Measurements from ENCODE around the gene CPEB3. TPM values are rescaled to one million over a fixed set of nuclear protein-coding genes. Genes with fewer than 3 reads are reported as not detected.
"Not testable (repeated sequence)": the region's sequence is repeated elsewhere in the genome, so short reads cannot be mapped to it uniquely, and the experiment has no call there.

CPEB3 gene
- total RNA-seq, 2 experiments from 2014 or later = 1.0 to 1.3 TPM

DNA sequence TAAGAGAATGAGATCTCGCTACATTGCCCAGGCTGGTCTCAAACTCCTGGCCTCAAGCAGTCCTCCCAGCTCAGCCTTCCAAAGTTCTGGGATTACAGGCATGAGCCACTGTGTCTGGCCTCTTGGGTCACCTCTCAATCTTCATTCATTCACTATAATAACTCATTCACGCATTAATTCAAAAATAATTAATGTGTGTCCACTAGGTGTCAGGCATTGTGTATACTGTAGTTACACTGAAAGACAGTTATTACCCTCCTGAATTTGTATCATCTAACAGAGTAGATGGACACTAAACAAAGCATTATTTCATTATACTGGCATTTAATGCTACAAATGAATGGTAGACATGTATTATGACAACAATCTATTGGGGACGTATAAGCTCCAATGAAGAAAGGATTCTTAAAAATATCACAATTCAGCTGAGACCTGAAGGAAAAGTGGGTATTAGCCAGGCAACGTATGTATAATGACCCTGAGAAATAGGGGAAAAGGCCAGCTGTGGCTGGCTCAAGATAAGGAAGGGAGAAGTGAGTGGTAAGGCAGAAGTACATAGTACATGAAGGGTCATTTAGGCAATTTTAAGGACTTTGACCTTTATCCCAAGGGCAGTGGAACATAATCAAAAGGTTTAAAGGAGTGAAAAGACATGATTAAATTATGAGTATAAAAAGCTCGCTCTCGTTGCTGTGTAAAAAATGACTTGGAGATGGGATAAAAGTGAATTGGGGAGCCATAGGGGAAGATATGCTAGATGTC, 216.6 kb downstream of the CPEB3 start:
- CTCF ChIA-PET = interaction anchor here (0.6 to 1.3 kb wide), 3 partner anchors 15 to 360 kb away, joined by 3 to 6 read pairs (median 4); no protein-coding TSS in a partner anchor
- H3K4me3 Mint-ChIP-seq = no peak overlapping the region
- no peaks in the 10 kb centered on the region for H3K9me3 Mint-ChIP-seq
- H3K27ac Mint-ChIP-seq = no peak overlapping the region
- no peaks in the 10 kb centered on the region for H3K27me3 Mint-ChIP-seq (ENCODE audit: low read depth)
- peaks cover 1% of the 10 kb centered on the region for H3K36me3 Mint-ChIP-seq (ENCODE audit: low read depth)
- intact Hi-C loops (cut with micrococcal nuclease) = no loop called here
- H3K4me1 Mint-ChIP-seq (ENCODE audit: low read depth) = no peaks in the 10 kb centered on the region
- no peak for DNase-seq

DNA sequence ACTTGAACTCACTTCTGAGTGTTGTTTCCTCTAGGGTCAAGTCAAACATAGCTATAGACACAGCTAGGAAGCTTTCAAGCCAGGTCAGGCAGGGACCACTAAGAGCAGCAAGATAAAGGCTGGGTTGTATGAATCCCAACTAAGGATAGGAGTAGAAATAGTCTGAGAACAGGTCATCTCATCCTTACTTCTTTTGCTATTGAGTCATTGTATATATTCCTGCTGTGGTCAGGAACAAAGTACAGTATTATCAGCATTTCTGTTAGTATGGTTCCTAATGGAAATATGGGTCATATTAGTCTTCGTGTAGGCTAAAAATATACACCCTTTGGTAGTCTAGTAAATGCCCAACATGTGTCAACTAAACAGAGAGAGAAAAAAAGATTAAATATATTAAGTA, 222.0 kb downstream of the CPEB3 start:
- no peaks in the 10 kb centered on the region for H3K9me3 Mint-ChIP-seq
- no peak for DNase-seq
- H3K27me3 Mint-ChIP-seq (ENCODE audit: low read depth) = no peaks in the 10 kb centered on the region
- H3K27ac Mint-ChIP-seq = no peak overlapping the region
- H3K4me3 Mint-ChIP-seq = no peak overlapping the region
- CTCF ChIA-PET = no interaction called here
- no peaks in the 10 kb centered on the region for H3K4me1 Mint-ChIP-seq (ENCODE audit: low read depth)
- intact Hi-C loops (cut with micrococcal nuclease) = no loop called here
- no peaks in the 10 kb centered on the region for H3K36me3 Mint-ChIP-seq (ENCODE audit: low read depth)

DNA sequence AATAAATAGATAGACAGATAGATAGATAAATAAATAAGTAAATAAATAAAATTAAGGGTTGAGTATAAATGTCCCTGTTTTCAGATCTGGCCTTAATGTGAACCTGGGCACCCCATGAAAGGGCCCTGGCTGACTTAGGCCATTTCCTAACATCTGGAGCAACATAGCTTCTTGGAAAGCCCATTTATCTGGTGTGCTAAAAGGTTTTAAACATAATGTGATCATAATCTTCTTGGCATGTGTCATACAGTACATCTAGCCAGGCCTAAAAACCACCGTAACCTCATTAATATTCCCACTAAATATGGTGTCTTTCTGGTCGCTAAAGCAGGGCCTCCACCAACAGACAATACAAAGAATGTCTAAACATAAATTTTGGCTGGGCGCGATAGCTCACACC, 224.5 kb downstream of the CPEB3 start:
- no peak overlapping the region for H3K4me3 Mint-ChIP-seq
- no peaks in the 10 kb centered on the region for H3K9me3 Mint-ChIP-seq
- no peak overlapping the region for H3K27ac Mint-ChIP-seq
- CTCF ChIA-PET = no interaction called here
- no peak for DNase-seq
- H3K4me1 Mint-ChIP-seq (ENCODE audit: low read depth) = no peaks in the 10 kb centered on the region
- no peaks in the 10 kb centered on the region for H3K27me3 Mint-ChIP-seq (ENCODE audit: low read depth)
- no peaks in the 10 kb centered on the region for H3K36me3 Mint-ChIP-seq (ENCODE audit: low read depth)
- intact Hi-C loops (cut with micrococcal nuclease) = no loop called here

DNA sequence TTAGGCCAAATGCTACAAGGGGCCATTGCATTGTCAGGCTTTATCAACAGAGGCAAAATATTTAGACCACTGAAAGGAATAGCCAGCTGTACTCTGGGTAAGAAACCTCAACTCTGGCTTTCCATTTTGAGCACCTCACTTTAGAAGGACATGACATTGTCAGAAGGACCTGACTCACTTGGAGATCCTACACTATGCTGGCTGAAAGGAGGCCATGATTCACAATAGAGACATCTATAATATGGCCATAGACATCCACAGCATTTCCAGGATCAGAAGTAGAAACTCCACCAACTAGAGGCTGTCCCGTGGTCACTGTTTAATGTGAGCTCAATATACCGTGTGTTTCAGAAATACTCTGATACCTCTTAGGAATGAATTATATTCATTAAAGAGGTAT, 226.4 kb downstream of the CPEB3 start:
- Mint-ChIP-seq H3K27me3 (ENCODE audit: low read depth) (no peaks in the 10 kb centered on the region), H3K27ac (no peak overlapping the region), H3K4me1 (ENCODE audit: low read depth) (no peaks in the 10 kb centered on the region), H3K4me3 (no peak overlapping the region), H3K9me3 (no peaks in the 10 kb centered on the region), H3K36me3 (ENCODE audit: low read depth) (no peaks in the 10 kb centered on the region)
- intact Hi-C loops (cut with micrococcal nuclease) = no loop called here
- no peak for DNase-seq
- CTCF ChIA-PET = interaction anchor here (0.6 to 1.1 kb wide), 3 partner anchors 25 to 196 kb away, joined by 3 to 4 read pairs (median 4); no protein-coding TSS in a partner anchor

DNA sequence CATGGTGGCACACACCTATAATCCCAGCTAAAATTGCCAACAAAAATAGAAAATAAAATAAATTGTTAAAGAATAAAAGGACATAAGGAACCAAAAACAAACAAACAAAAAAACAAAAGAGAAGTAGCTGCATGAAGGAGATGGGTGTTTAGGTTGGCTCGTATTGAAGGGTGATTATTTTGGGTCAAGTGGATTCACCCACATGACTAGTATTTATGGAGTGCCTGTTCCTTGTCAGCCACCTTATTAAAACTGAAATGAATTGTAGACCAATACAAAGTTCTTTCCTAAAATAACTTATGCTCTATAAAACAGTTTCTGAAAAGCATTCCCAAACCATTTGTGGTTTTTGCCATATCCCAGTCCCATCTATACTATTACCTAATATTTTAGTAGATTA, 228.6 kb downstream of the CPEB3 start:
- no peaks in the 10 kb centered on the region for H3K36me3 Mint-ChIP-seq (ENCODE audit: low read depth)
- no peak for DNase-seq
- H3K27me3 Mint-ChIP-seq (ENCODE audit: low read depth) = no peaks in the 10 kb centered on the region
- H3K9me3 Mint-ChIP-seq = no peaks in the 10 kb centered on the region
- H3K27ac Mint-ChIP-seq = no peak overlapping the region
- CTCF ChIA-PET = interaction anchor here (0.7 to 1.3 kb wide), 2 partner anchors 11 to 374 kb away, joined by 3 to 5 read pairs; no protein-coding TSS in a partner anchor
- intact Hi-C loops (cut with micrococcal nuclease) = no loop called here
- no peak overlapping the region for H3K4me3 Mint-ChIP-seq
- no peaks in the 10 kb centered on the region for H3K4me1 Mint-ChIP-seq (ENCODE audit: low read depth)

DNA sequence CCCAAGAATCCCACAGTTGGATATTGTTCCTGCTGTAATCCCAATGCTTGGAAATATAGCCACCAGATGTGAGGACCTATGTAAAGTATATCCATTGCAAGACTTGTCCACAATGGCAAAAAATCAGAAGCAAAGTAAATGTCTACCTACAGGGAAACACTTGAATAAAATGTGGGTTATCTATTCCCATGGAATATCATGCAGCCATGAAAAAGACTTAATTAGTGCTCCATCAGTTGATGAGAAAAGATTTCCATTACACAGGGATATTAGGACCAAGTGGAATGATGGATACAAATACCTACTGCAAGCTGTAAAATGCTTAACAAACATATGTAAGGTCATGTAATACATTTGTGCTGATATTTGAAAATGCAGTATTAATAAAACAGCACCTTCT, 236.1 kb downstream of the CPEB3 start:
- CTCF ChIA-PET = no interaction called here
- Mint-ChIP-seq H3K9me3 (no peaks in the 10 kb centered on the region), H3K4me1 (ENCODE audit: low read depth) (no peaks in the 10 kb centered on the region)

DNA sequence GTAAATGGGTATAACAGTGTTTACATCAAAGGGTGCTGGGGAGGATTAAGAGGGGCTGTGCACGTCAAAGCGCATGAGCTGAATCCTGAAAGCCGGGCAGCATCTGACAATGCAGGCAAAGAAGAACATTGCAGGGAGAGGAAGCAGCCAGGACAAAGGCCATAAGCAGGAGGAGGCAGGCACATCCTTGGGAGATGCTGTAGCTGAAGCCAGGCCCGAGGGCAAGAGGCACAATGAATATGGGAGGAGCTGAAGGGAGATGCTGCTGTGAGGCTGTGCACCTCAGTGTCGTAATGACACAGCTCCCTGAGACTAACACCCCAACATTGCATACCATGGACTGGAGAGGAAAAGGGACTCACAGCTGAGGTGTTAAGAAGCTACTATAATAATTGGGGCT, 238.1 kb downstream of the CPEB3 start:
- Mint-ChIP-seq H3K4me3 (no peak overlapping the region), H3K27me3 (ENCODE audit: low read depth) (no peaks in the 10 kb centered on the region), H3K4me1 (ENCODE audit: low read depth) (peaks cover 8% of the 10 kb centered on the region), H3K27ac (no peak overlapping the region), H3K36me3 (ENCODE audit: low read depth) (no peaks in the 10 kb centered on the region), H3K9me3 (no peaks in the 10 kb centered on the region)
- intact Hi-C loops (cut with micrococcal nuclease) = no loop called here
- DNase-seq = no peak
- CTCF ChIA-PET = interaction anchor here (0.6 kb wide), 1 partner anchor 261 kb away, joined by 3 read pairs; no protein-coding TSS in a partner anchor

More for the DNA sequence above, 236.1 kb downstream of the CPEB3 start:
- Mint-ChIP-seq H3K36me3 (ENCODE audit: low read depth) (no peaks in the 10 kb centered on the region), H3K27me3 (ENCODE audit: low read depth) (no peaks in the 10 kb centered on the region), H3K4me3 (no peak overlapping the region), H3K27ac (no peak overlapping the region)
- intact Hi-C loops (cut with micrococcal nuclease) = no loop called here
- DNase-seq = no peak

DNA sequence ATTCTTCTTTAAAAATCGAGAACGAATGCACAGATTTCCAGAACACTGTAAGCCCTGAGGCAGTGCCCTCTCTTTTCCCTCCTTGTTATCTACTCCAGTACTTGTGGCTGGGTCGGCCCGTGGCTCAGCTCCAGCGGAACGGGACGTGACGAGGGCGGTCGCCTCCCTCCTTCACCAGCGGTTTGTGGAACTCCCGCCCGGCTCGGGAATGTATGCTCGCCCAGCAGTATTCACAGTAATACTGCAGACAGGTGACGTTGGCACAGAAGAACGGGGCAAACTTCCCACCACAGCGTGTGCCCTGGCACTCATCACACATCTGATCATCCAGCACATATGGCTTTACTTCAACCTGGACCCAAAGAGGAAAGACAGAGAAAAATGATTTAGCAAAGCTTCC, 238.8 kb downstream of the CPEB3 start:
- intact Hi-C loops (cut with micrococcal nuclease) = no loop called here
- CTCF ChIA-PET = no interaction called here
- Mint-ChIP-seq H3K36me3 (ENCODE audit: low read depth) (no peaks in the 10 kb centered on the region), H3K4me3 (no peak overlapping the region), H3K4me1 (ENCODE audit: low read depth) (peaks cover 11% of the 10 kb centered on the region), H3K9me3 (no peaks in the 10 kb centered on the region), H3K27me3 (ENCODE audit: low read depth) (no peaks in the 10 kb centered on the region), H3K27ac (no peak overlapping the region)
- no peak for DNase-seq

DNA sequence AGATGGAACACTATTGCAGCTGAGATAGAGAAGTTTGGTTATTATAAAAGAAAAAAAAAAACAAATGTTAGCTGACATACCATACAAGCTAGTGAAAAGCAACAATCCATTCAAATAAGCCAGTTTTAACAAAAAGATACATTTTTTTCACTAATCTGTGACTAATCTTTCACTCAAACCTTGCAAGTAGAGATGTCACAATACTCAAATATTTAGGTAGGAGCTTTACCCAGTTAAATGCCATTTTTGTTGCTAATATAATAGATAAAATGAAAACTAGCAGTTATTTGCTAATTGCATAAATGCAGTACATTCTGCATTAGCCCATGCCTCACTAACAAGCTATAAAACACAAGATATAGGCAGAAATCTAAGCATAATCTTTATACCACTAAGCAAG, 243.7 kb downstream of the CPEB3 start:
- H3K4me1 Mint-ChIP-seq (ENCODE audit: low read depth) = peaks cover 11% of the 10 kb centered on the region
- CTCF ChIA-PET = interaction anchor here (0.5 kb wide), 2 partner anchors 65 to 749 kb away, joined by 3 to 4 read pairs; no protein-coding TSS in a partner anchor

DNA sequence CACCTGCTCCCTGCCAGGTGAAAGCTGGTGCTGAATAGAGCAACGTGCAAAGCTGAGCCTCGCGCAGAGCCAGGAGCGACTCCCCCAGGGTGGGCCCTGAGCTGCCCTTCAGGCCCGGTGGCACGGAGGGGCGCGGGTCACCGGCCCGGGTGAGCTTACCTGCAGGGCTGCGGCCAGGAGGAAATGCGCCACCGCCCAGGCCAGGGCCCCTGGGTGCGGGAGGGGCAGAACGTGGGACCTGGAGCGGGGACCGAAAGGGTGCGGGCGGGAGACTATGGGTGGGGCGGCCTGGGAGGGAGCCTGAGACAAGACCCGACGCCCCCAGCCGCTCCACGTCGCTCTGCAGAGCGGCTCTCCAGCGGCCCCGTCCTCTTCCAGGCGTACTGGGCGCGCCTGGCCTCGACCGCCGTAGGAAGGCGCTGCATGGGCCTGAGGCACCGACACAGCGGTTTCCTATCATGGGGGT, 245.2 kb downstream of the CPEB3 start:
- intact Hi-C loops (cut with micrococcal nuclease) = no loop called here
- Mint-ChIP-seq H3K4me3 (no peak overlapping the region), H3K9me3 (no peaks in the 10 kb centered on the region), H3K27ac (no peak overlapping the region), H3K27me3 (ENCODE audit: low read depth) (no peaks in the 10 kb centered on the region), H3K4me1 (ENCODE audit: low read depth) (peaks cover 11% of the 10 kb centered on the region), H3K36me3 (ENCODE audit: low read depth) (no peaks in the 10 kb centered on the region)
- no peak for DNase-seq
- CTCF ChIA-PET = interaction anchor here (0.6 to 0.7 kb wide), 2 partner anchors 35 to 133 kb away, joined by 3 read pairs; no protein-coding TSS in a partner anchor

More for the DNA sequence above, 243.7 kb downstream of the CPEB3 start:
- intact Hi-C loops (cut with micrococcal nuclease) = no loop called here
- no peaks in the 10 kb centered on the region for H3K9me3 Mint-ChIP-seq
- no peak for DNase-seq
- no peaks in the 10 kb centered on the region for H3K36me3 Mint-ChIP-seq (ENCODE audit: low read depth)
- no peak overlapping the region for H3K4me3 Mint-ChIP-seq
- no peaks in the 10 kb centered on the region for H3K27me3 Mint-ChIP-seq (ENCODE audit: low read depth)
- no peak overlapping the region for H3K27ac Mint-ChIP-seq

DNA sequence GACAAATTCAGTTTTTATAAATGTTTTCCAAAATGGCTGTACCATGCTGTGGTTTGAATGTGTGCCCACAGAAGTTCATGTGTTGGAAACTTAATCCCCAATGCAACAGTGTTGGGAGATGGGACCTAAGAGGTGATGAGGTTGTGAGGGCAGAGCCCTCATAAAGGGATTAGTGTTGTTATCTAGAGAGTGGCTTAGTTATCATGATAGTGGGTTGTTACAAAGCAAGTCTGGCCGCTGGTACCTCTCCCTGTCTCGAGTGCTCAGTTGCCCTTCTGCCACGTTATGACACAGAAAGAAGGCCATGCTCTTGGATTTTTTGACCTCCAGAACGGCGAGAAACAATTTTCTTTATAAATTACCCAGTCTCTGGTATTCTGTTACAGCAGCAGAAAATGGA, 248.3 kb downstream of the CPEB3 start:
- H3K4me3 Mint-ChIP-seq = no peak overlapping the region
- H3K36me3 Mint-ChIP-seq (ENCODE audit: low read depth) = no peaks in the 10 kb centered on the region
- H3K4me1 Mint-ChIP-seq (ENCODE audit: low read depth) = peaks cover under 1% of the 10 kb centered on the region
- CTCF ChIA-PET = no interaction called here
- intact Hi-C loops (cut with micrococcal nuclease) = no loop called here
- H3K27ac Mint-ChIP-seq = no peak overlapping the region
- no peak for DNase-seq
- no peaks in the 10 kb centered on the region for H3K27me3 Mint-ChIP-seq (ENCODE audit: low read depth)
- no peaks in the 10 kb centered on the region for H3K9me3 Mint-ChIP-seq

DNA sequence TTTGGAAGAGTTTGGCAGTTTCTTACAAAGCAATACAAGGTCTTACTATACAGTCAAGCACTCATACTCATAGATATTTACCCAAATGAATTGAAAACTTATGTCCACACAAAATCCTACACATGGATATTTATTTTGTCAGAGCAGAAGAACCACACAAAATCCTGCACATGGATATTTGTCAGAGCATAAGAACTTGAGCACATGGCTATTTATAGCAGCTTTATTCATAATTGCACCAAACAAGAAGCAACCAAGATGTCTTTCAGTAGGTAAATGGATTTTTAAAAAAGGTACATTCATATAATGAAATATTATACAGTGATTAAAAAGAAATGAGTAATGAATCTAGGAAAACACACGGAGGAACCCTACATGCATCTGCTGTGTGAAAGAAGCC, 251.9 kb downstream of the CPEB3 start:
- CTCF ChIA-PET = no interaction called here
- no peaks in the 10 kb centered on the region for H3K27me3 Mint-ChIP-seq (ENCODE audit: low read depth)
- intact Hi-C loops (cut with micrococcal nuclease) = no loop called here
- H3K4me1 Mint-ChIP-seq (ENCODE audit: low read depth) = no peaks in the 10 kb centered on the region
- H3K4me3 Mint-ChIP-seq = no peak overlapping the region
- H3K36me3 Mint-ChIP-seq (ENCODE audit: low read depth) = peaks cover 11% of the 10 kb centered on the region
- H3K27ac Mint-ChIP-seq = no peak overlapping the region
- no peak for DNase-seq
- no peaks in the 10 kb centered on the region for H3K9me3 Mint-ChIP-seq

DNA sequence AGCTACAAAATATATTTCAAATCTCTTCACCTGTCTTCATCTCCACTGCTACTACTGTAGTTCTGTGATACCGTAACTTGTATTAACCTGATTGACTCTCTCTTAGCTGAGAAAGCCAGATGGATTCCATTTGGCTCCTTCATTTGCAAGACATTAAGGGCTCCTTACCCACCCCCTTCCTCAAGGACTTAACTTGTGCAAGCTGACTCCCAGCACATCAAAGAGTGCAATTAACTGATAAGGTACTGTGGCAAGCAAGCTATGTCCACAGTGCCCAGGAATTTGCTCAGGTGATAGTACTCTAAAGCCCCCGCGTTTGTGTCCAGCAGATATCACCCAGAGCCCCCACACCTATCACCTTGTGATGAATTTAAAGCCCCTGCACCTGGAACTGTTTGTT, 257.8 kb downstream of the CPEB3 start:
- H3K4me3 Mint-ChIP-seq; H3K9me3 Mint-ChIP-seq; H3K27me3 Mint-ChIP-seq (ENCODE audit: low read depth); CTCF ChIA-PET; intact Hi-C loops (cut with micrococcal nuclease); H3K4me1 Mint-ChIP-seq (ENCODE audit: low read depth); H3K27ac Mint-ChIP-seq; DNase-seq: not testable (repeated sequence)
- peaks cover 38% of the 10 kb centered on the region for H3K36me3 Mint-ChIP-seq (ENCODE audit: low read depth)
